ENCODE results near the gene LCE3A.

GRCh38 chr1:152623203-152623844 lies 421 bp upstream of the LCE3A start:
- TF ChIP-seq CTCF (IDR thresholded peaks at IDR 0.05) (no peak), POLR2A (IDR thresholded peaks at IDR 0.05) (no peak)
